HCT116 (cell line): ENCODE data around the gene RAB3GAP1. TPM values are rescaled to one million over a fixed set of nuclear protein-coding genes. Genes with fewer than 3 reads are reported as not detected.

Source experiments
- ATAC-seq: fragments of 200-7000 bp; cut with Tn5 transposase; 2 replicates; pipeline ENCODE4 v1.9.1; 2020; ENCODE audit warnings: mild to moderate bottlenecking, moderate library complexity
- BruUV-seq: library from RNA; stranded (reverse); fragments of 400-500 nt; replicated peaks from 2 replicates; lab custom pipeline; 2021; lab: Mats Ljungman, UMichigan
- CTCF ChIA-PET: fragments of 300-600 bp; sonication (Branson Sonifier 250); formaldehyde crosslinking; loops from one replicate; lab custom pipeline; 2021; ENCODE audit warnings: antibody characterized with exemption; lab: Charles Lee
- POLR2A ChIA-PET: fragments of 300-600, 350-600 bp; sonication (Branson Sonifier 250); formaldehyde crosslinking; loops from one replicate; lab custom pipeline; 2021; ENCODE audit warnings: antibody characterized with exemption; lab: Charles Lee
- RAD21 ChIA-PET, 2 experiments: fragments of 300-600 bp; sonication (Branson Sonifier 250); formaldehyde crosslinking; loops; one replicate each; lab custom pipeline; 2023; ENCODE audit warnings: low total read pairs in 2 of 2; ENCODE audit not compliant: uncharacterized antibody in 2 of 2, unreplicated experiment in 2 of 2, low non-redundant PET in 1 of 2; lab: Charles Lee
- DNase-seq: peaks from one replicate; pipeline ENCODE4 v3.0.0-alpha.2; 2010; ENCODE audit warnings: low read depth, low spot score
- H2AFZ ChIP-seq: fragments of 200-600 bp; shearing (Covaris generic), sonication (generic); 2 replicates; pipeline ENCODE4 v1.6.1; 2017; ENCODE audit warnings: low read depth, mixed run types, mixed read lengths, antibody characterized with exemption, low read length; ENCODE audit not compliant: poor library complexity, severe bottlenecking
- H3K27ac ChIP-seq: 2 replicates; pipeline ENCODE4 v1.5.1; 2012; ENCODE audit warnings: low read depth, low read length
- H3K27me3 ChIP-seq: fragments of 200-600 bp; sonication (generic); 2 replicates; pipeline ENCODE4 v1.6.1; 2016; ENCODE audit warnings: mixed run types, low read length, mixed read lengths; ENCODE audit not compliant: insufficient read depth
- H3K36me3 ChIP-seq, 2 experiments: fragments of 200-500 bp in 1 of 2; fragments of 200-600 bp in 1 of 2; sonication (Bioruptor generic) in 1 of 2; sonication (generic) in 1 of 2; 2 replicates each; pipeline versions ENCODE4 v1.5.1 to v1.6.1; 2014 to 2016; ENCODE audit warnings: low read length in 2 of 2, inconsistent platforms in 1 of 2, mixed read lengths in 1 of 2, mixed run types in 1 of 2; ENCODE audit not compliant: insufficient read depth in 2 of 2, control insufficient read depth in 1 of 2
- H3K4me1 ChIP-seq, 2 experiments: fragments of 200-600 bp in 1 of 2; sonication (generic) in 1 of 2; 2 replicates each; pipeline versions ENCODE4 v1.5.1 to v1.6.1; 2012 to 2017; ENCODE audit warnings: low read length in 2 of 2, inconsistent platforms in 1 of 2, mild to moderate bottlenecking in 1 of 2, mixed read lengths in 1 of 2, mixed run types in 1 of 2, moderate library complexity in 1 of 2; ENCODE audit not compliant: insufficient read depth in 2 of 2, control insufficient read depth in 1 of 2
- H3K4me2 ChIP-seq: fragments of 200-600 bp; sonication (generic); 2 replicates; pipeline ENCODE4 v1.6.1; 2017; ENCODE audit warnings: mixed run types, low read length, mixed read lengths
- H3K4me3 ChIP-seq, 2 experiments: fragments of 200-600 bp in 1 of 2; sonication (generic) in 1 of 2; replicated peaks in 1 of 2; 2 replicates each; pipeline ENCODE4 v1.5.1; 2011 to 2016; ENCODE audit warnings: low read length in 2 of 2, control low read depth in 1 of 2, low read depth in 1 of 2, mild to moderate bottlenecking in 1 of 2, mixed read lengths in 1 of 2, mixed run types in 1 of 2
- H3K79me2 ChIP-seq: fragments of 200-600 bp; sonication (generic); 2 replicates; pipeline ENCODE4 v1.6.1; 2017; ENCODE audit warnings: mild to moderate bottlenecking, mixed run types, low read length, moderate library complexity, mixed read lengths; ENCODE audit not compliant: insufficient read depth
- H3K9ac ChIP-seq: fragments of 200-600 bp; sonication (generic); 2 replicates; pipeline ENCODE4 v1.6.1; 2016; ENCODE audit warnings: low read length, mixed read lengths
- H3K9me2 ChIP-seq: fragments of 200-600 bp; sonication (generic), shearing (Covaris generic); 2 replicates; pipeline ENCODE4 v1.6.1; 2017; ENCODE audit warnings: mixed run types, mild to moderate bottlenecking, moderate library complexity; ENCODE audit not compliant: insufficient read depth
- H3K9me3 ChIP-seq, 2 experiments: fragments of 200-500 bp in 1 of 2; fragments of 200-600 bp in 1 of 2; sonication (Bioruptor generic) in 1 of 2; sonication (generic) in 1 of 2; 2 replicates each; pipeline ENCODE4 v1.6.1; 2014 to 2017; ENCODE audit warnings: low read length in 2 of 2, mixed read lengths in 2 of 2, inconsistent platforms in 1 of 2, low read depth in 1 of 2, mild to moderate bottlenecking in 1 of 2, mixed run types in 1 of 2, moderate library complexity in 1 of 2; ENCODE audit not compliant: control insufficient read depth in 1 of 2, insufficient read depth in 1 of 2
- H4K20me1 ChIP-seq: fragments of 200-600 bp; sonication (generic), shearing (Covaris generic); 2 replicates; pipeline ENCODE4 v1.6.1; 2017; ENCODE audit warnings: mixed run types, mild to moderate bottlenecking, moderate library complexity; ENCODE audit not compliant: insufficient read depth
- ATF3 ChIP-seq: IDR thresholded peaks from 2 replicates; pipeline ENCODE4 v1.6.1; 2012
- CEBPB ChIP-seq: IDR thresholded peaks from 2 replicates; pipeline ENCODE4 v1.6.1; 2012; ENCODE audit warnings: low read depth
- CTCF ChIP-seq, 3 experiments: fragments of 200-600 bp in 1 of 3; sonication (generic) in 1 of 3; IDR thresholded peaks in 2 of 3; conservative IDR thresholded peaks in 1 of 3; 2 replicates each; pipeline ENCODE4 v1.5.1; 2012 to 2017; ENCODE audit warnings: low read depth in 2 of 3, low read length in 2 of 3, antibody characterized with exemption in 1 of 3, borderline replicate concordance in 1 of 3, control low read depth in 1 of 3, mild to moderate bottlenecking in 1 of 3, mixed read lengths in 1 of 3, mixed run types in 1 of 3, moderate library complexity in 1 of 3; ENCODE audit not compliant: insufficient read depth in 1 of 3
- EGR1 ChIP-seq: IDR thresholded peaks from 2 replicates; pipeline ENCODE4 v1.6.1; 2012; ENCODE audit warnings: low read depth
- ELF1 ChIP-seq: IDR thresholded peaks from 2 replicates; pipeline ENCODE4 v1.6.1; 2012; ENCODE audit warnings: low read depth, borderline replicate concordance
- EZH2 ChIP-seq: fragments of 200-600 bp; sonication (generic); IDR thresholded peaks from 2 replicates; pipeline ENCODE4 v1.6.1; 2017; ENCODE audit warnings: antibody characterized with exemption, mixed run types
- POLR2A ChIP-seq: IDR thresholded peaks from 2 replicates; pipeline ENCODE4 v1.7.0; 2011; ENCODE audit warnings: borderline replicate concordance; ENCODE audit not compliant: insufficient read depth, insufficient read length; ENCODE audit errors: extremely low read depth
- REST ChIP-seq: IDR thresholded peaks from 2 replicates; pipeline ENCODE4 v1.6.1; 2012; ENCODE audit warnings: low read depth
- SIN3A ChIP-seq: IDR thresholded peaks from 2 replicates; pipeline ENCODE4 v1.6.1; 2012; ENCODE audit warnings: low read depth
- SP1 ChIP-seq: IDR thresholded peaks from 2 replicates; pipeline ENCODE4 v1.6.1; 2012; ENCODE audit warnings: low read depth
- SRF ChIP-seq: IDR thresholded peaks from 2 replicates; pipeline ENCODE4 v1.6.1; 2012; ENCODE audit warnings: low read depth
- TCF7L2 ChIP-seq: IDR thresholded peaks from 2 replicates; pipeline ENCODE4 v1.7.0; 2011; ENCODE audit warnings: borderline replicate concordance, inconsistent platforms; ENCODE audit not compliant: insufficient read depth, insufficient read length; ENCODE audit errors: extremely low read depth
- YY1 ChIP-seq: IDR thresholded peaks from 2 replicates; pipeline ENCODE4 v1.6.1; 2011; ENCODE audit warnings: low read length, low read depth, moderate library complexity, mild to moderate bottlenecking; ENCODE audit not compliant: insufficient replicate concordance; ENCODE audit errors: extremely low read depth
- ZBTB33 ChIP-seq: IDR thresholded peaks from 2 replicates; pipeline ENCODE4 v1.6.1; 2011; ENCODE audit warnings: mild to moderate bottlenecking, low read length, moderate library complexity; ENCODE audit not compliant: insufficient replicate concordance; ENCODE audit errors: extremely low read depth
- ZNF274 ChIP-seq: fragments of 200-500 bp; sonication (Bioruptor generic); IDR thresholded peaks from 2 replicates; pipeline ENCODE4 v1.6.1; 2014; ENCODE audit warnings: mild to moderate bottlenecking, low read depth, low read length, inconsistent platforms
- intact Hi-C: fragments of 100-400 bp; cut with micrococcal nuclease; formaldehyde crosslinking; loops from 2 replicates; pipeline ENCODE4 v1.10.0; 2022
- total RNA-seq: library from RNA; stranded (reverse); gene quantifications from one replicate; pipeline ENCODE4 v1.2.1, GENCODE V29; 2021; ENCODE audit not compliant: unreplicated experiment

Gene RAB3GAP1
- total RNA-seq, 1 experiment from 2014 or later = 38.5 TPM

GRCh38 chr2:135208016-135208415, 155.9 kb downstream of the RAB3GAP1 start:
- H3K36me3 ChIP-seq = no peaks in the 10 kb centered on the region
- intact Hi-C loops = no loop called here
- no peak overlapping the region for H3K4me3 ChIP-seq
- H3K79me2 ChIP-seq = no peaks in the 10 kb centered on the region
- TF ChIP-seq TCF7L2 (no peak), ELF1 (no peak), YY1 (no peak), CEBPB (no peak), SP1 (no peak), SIN3A (no peak), ZBTB33 (no peak), SRF (no peak), ATF3 (no peak), CTCF (IDR thresholded peaks at IDR 0.05 in 2 of 3, conservative IDR thresholded peaks at IDR 0.05 in 1 of 3; ENCODE audit: borderline replicate concordance in 1 of 3, insufficient read depth in 1 of 3, low read depth in 2 of 3, low read length in 2 of 3) (no peak), EGR1 (no peak), EZH2 (no peak), POLR2A (no peak), REST (no peak), ZNF274 (no peak)
- ChIA-PET RAD21 (no interaction called here), CTCF (no interaction called here), POLR2A (no interaction called here)
- H4K20me1 ChIP-seq = no peaks in the 10 kb centered on the region
- H3K9me3 ChIP-seq = no peaks in the 10 kb centered on the region
- no peaks in the 10 kb centered on the region for H3K4me1 ChIP-seq
- no peak overlapping the region for H3K9ac ChIP-seq
- H3K27me3 ChIP-seq = no peaks in the 10 kb centered on the region
- no peak overlapping the region for H3K27ac ChIP-seq
- H3K4me2 ChIP-seq = no peak overlapping the region
- DNase-seq (no peak), ATAC-seq (no peak)
- H3K9me2 ChIP-seq = no peaks in the 10 kb centered on the region
- H2AFZ ChIP-seq = no peak overlapping the region
- no TSS peak for BruUV-seq
